ENCODE data around the gene FPGT. TPM values are rescaled to one million over a fixed set of nuclear protein-coding genes. Genes with fewer than 3 reads are reported as not detected.

The FPGT gene
- total and polyA plus RNA-seq, 2 donors (not counting 1 experiment from before 2014, with no cell fraction given) = 2.1 to 10.7 TPM

- TF ChIP-seq, protein P1, sequence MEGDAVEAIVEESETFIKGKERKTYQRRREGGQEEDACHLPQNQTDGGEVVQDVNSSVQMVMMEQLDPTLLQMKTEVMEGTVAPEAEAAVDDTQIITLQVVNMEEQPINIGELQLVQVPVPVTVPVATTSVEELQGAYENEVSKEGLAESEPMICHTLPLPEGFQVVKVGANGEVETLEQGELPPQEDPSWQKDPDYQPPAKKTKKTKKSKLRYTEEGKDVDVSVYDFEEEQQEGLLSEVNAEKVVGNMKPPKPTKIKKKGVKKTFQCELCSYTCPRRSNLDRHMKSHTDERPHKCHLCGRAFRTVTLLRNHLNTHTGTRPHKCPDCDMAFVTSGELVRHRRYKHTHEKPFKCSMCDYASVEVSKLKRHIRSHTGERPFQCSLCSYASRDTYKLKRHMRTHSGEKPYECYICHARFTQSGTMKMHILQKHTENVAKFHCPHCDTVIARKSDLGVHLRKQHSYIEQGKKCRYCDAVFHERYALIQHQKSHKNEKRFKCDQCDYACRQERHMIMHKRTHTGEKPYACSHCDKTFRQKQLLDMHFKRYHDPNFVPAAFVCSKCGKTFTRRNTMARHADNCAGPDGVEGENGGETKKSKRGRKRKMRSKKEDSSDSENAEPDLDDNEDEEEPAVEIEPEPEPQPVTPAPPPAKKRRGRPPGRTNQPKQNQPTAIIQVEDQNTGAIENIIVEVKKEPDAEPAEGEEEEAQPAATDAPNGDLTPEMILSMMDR (IDR thresholded peaks at IDR 0.05) = no peak
- TF ChIP-seq EZH2 (IDR thresholded peaks at IDR 0.05; ENCODE audit: borderline replicate concordance, insufficient read depth, low read depth, low read length, poor library complexity, severe bottlenecking) = no peak
- H3K4me2 ChIP-seq (replicated peaks; ENCODE audit: low read depth, low read length, poor library complexity, severe bottlenecking) = no peak overlapping the region
- H3K9ac ChIP-seq (ENCODE audit: low read length) = no peak overlapping the region
- no peak overlapping the region for H2AFZ ChIP-seq (ENCODE audit: insufficient read depth, low read depth, low read length, poor library complexity, severe bottlenecking)
- H3K27me3 ChIP-seq (replicated peaks in 1 of 4; ENCODE audit: control extremely low read depth in 1 of 4, control insufficient read depth in 3 of 4, insufficient read depth in 4 of 4, low read length in 3 of 4) = no peaks in the 10 kb centered on the region
- H3K4me1 ChIP-seq (ENCODE audit: control insufficient read depth in 2 of 2, insufficient read depth in 2 of 2, low read length in 2 of 2) = no peaks in the 10 kb centered on the region
- no peaks in the 10 kb centered on the region for H3K36me3 ChIP-seq (replicated peaks in 1 of 2; ENCODE audit: control extremely low read depth in 1 of 2, control insufficient read depth in 1 of 2, extremely low read depth in 1 of 2, insufficient read depth in 2 of 2, low read length in 1 of 2)
- H4K20me1 ChIP-seq (ENCODE audit: control insufficient read depth, insufficient read depth, low read length, poor library complexity, severe bottlenecking) = no peaks in the 10 kb centered on the region
- Mint-ChIP-seq H3K4me3 (no peak overlapping the region), H3K9me3 (ENCODE audit: insufficient read depth) (no peaks in the 10 kb centered on the region), H3K4me1 (no peaks in the 10 kb centered on the region), H3K27me3 (no peaks in the 10 kb centered on the region), H3K27ac (no peak overlapping the region)
- ATAC-seq (ENCODE audit: low read depth) (no peak), DNase-seq (no peak)
- intact Hi-C loops (cut with micrococcal nuclease) = no loop called here
- no peaks in the 10 kb centered on the region for H3K9me3 ChIP-seq (ENCODE audit: control extremely low read depth in 1 of 3, control insufficient read depth in 2 of 3, insufficient read depth in 1 of 3, low read length in 2 of 3)
- POLR2A ChIA-PET = no interaction called here
- CTCF ChIA-PET = no interaction called here
- H3K4me3 ChIP-seq (ENCODE audit: control extremely low read depth in 1 of 5, extremely low read depth in 1 of 5, insufficient read depth in 1 of 5, low read depth in 2 of 5, low read length in 4 of 5) = no peak overlapping the region
- no peaks in the 10 kb centered on the region for H3K79me2 ChIP-seq (ENCODE audit: control insufficient read depth, insufficient read depth, low read length)
- H3K27ac ChIP-seq (ENCODE audit: low read length in 2 of 2) = no peak overlapping the region
Observed at GRCh38 chr1:74180490-74180889, 17.6 kb upstream of the FPGT start.

- Histone ChIP-seq H3K36me3 (replicated peaks in 1 of 2; ENCODE audit: control extremely low read depth in 1 of 2, control insufficient read depth in 1 of 2, extremely low read depth in 1 of 2, insufficient read depth in 2 of 2, low read length in 1 of 2) (no peaks in the 10 kb centered on the region), H3K79me2 (ENCODE audit: control insufficient read depth, insufficient read depth, low read length) (no peaks in the 10 kb centered on the region), H3K4me3 (ENCODE audit: control extremely low read depth in 1 of 5, extremely low read depth in 1 of 5, insufficient read depth in 1 of 5, low read depth in 2 of 5, low read length in 4 of 5) (no peak overlapping the region), H2AFZ (ENCODE audit: insufficient read depth, low read depth, low read length, poor library complexity, severe bottlenecking) (no peak overlapping the region), H3K9ac (ENCODE audit: low read length) (no peak overlapping the region), H3K9me3 (ENCODE audit: control extremely low read depth in 1 of 3, control insufficient read depth in 2 of 3, insufficient read depth in 1 of 3, low read length in 2 of 3) (peaks cover 0 to 8% (median 0%) of the 10 kb centered on the region in 3 donors), H4K20me1 (ENCODE audit: control insufficient read depth, insufficient read depth, low read length, poor library complexity, severe bottlenecking) (no peaks in the 10 kb centered on the region), H3K27ac (ENCODE audit: low read length in 2 of 2) (no peak overlapping the region), H3K27me3 (replicated peaks in 1 of 4; ENCODE audit: control extremely low read depth in 1 of 4, control insufficient read depth in 3 of 4, insufficient read depth in 4 of 4, low read length in 3 of 4) (no peaks in the 10 kb centered on the region), H3K4me2 (replicated peaks; ENCODE audit: low read depth, low read length, poor library complexity, severe bottlenecking) (no peak overlapping the region), H3K4me1 (ENCODE audit: control insufficient read depth in 2 of 2, insufficient read depth in 2 of 2, low read length in 2 of 2) (peaks cover 5 to 9% of the 10 kb centered on the region in 2 donors)
- WGBS (ENCODE audit: insufficient coverage) = 100% methylated on average over 1 of the region's 2 CpGs
- ATAC-seq (ENCODE audit: low read depth) = no peak
- Mint-ChIP-seq H3K9me3 (ENCODE audit: insufficient read depth) (no peaks in the 10 kb centered on the region), H3K4me1 (peaks cover 16% of the 10 kb centered on the region), H3K4me3 (no peak overlapping the region), H3K27me3 (no peaks in the 10 kb centered on the region), H3K27ac (no peak overlapping the region)
- TF ChIP-seq, protein P1 (IDR thresholded peaks at IDR 0.05) = no peak
- no peak for TF ChIP-seq EZH2 (IDR thresholded peaks at IDR 0.05; ENCODE audit: borderline replicate concordance, insufficient read depth, low read depth, low read length, poor library complexity, severe bottlenecking)
- intact Hi-C loops (cut with micrococcal nuclease) = loop anchor here (10.0 kb wide), 1 partner anchor 1531 kb away; the partner anchor contains the start of gene ACADM
- CTCF ChIA-PET = no interaction called here
- POLR2A ChIA-PET = no interaction called here
- no peak for DNase-seq
Observed at GRCh38 chr1:74193908-74194307, 4.1 kb upstream of the FPGT start.

All from B cell (primary cell).